HG02885 (cell line): ENCODE results near the gene JDP2.

Experiments used
- ATAC-seq: cut with Tn5 transposase; IDR thresholded peaks from one replicate; pipeline ENCODE4 v1.9.1; 2021; ENCODE audit warnings: mild to moderate bottlenecking; ENCODE audit not compliant: unreplicated experiment, poor library complexity

The JDP2 gene

DNA sequence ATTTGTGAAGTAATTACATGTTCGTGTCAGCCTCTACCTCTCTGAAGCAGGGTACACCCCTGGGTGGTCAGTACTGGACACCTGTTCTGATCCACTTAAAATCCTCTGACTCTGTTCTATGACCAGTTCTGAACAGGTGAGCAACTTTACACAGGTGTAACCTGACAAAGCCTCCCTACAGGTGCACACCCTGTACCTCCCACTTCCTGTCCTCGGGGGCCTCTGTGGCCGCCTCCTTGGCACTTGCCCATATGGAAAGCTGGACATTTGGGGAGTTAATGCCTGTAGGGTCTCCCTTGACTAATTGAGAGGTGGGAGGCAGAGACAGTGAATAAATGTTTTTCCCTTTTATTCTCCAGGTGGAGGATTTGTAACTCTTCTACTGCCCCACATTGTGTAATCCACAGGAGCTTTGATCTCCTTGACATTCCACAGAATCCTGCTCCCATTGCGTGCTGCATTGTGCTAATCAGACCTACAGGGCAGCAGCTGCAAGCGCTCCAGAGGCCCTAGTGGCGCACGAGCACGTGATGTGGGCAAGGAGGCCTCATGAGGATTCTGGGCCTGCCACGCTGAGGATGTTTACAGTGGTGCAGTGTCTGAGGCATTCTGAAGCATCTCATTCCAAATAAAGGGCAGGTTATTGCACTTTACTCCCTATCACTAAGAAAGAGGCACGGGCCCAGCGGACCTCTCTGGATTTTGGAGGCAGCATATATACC is 48.6 kb downstream of the JDP2 start:
- ATAC-seq, result no peak

DNA sequence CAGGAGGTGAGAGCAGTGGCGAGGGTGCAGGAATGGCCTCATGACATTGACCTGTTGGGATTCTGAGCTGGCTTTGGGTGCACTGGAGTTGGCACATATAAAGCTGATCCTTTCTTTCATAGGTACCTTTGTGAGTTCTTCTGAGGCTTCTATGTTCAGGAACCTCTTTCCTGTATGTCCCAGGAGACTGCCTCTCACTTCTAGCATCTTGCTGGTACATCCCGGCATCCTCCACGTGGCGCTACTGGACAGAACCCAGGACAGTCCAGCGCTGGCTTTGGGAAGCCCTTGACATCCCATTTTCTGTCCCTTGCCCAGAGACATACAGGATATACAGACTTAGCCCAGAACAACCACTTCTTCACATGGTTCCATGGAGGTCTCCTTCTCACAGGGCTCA is 50.1 kb downstream of the JDP2 start:
- ATAC-seq, result no peak

DNA sequence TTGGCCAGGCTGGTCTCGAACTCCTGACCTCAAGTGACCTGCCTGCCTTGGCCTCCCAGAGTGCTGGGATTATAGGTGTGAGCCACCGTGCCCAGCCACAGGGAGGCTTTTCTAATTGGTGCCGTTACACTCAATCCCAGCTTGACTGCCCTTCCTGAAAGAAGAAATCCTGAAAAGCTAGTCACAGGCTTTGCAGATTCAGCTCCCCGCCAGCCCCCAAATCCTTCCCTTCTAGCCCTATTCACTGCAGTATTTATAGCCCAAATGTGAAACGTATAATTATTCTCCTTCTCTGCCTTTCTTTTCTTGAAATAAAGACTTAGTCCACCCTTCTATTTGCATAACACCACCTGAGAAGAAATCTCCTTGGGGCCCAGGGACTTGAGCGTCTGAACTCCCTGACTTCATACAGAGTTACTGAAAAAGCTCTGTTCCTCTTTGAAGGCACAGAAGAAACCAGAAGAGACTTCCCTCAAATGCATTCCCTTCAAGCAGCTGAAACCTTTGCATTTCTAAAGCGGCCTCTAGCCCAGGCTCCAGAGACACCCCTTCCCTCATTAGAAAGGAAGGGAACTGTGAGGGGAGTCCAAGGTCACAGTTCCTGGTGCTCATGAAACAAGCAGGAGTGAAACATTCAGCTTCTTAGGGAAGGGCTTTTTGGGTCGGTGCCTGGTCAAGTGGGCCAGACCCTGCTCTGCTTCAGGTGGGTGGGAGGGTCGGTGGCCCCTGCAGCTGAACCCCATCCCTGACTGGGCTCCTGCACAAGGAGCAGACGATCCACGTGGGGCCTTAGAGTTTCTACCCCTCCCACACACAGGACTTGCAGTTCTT is 52.2 kb downstream of the JDP2 start:
- peak; percentile 80 for ATAC-seq

DNA sequence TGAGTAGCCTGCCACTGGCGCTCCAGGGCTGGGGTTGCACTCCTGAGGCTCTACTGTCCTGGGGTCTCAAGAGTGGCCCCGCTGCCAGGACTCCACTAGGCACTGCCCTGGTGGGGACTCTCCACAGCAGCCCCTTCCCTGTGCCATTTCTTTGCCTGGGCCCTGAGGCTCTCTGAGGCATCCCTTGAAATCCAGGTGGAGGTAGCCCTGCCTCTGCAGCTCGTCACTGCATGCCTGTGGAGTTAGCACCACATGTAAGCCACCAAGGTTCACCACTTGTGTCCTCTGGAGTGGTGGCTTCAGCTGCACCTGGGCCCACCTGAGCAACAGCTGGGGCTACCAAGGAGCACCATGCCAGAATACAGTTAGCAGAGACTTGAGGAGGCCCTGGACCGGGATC is 54.5 kb downstream of the JDP2 start:
- no peak for ATAC-seq

DNA sequence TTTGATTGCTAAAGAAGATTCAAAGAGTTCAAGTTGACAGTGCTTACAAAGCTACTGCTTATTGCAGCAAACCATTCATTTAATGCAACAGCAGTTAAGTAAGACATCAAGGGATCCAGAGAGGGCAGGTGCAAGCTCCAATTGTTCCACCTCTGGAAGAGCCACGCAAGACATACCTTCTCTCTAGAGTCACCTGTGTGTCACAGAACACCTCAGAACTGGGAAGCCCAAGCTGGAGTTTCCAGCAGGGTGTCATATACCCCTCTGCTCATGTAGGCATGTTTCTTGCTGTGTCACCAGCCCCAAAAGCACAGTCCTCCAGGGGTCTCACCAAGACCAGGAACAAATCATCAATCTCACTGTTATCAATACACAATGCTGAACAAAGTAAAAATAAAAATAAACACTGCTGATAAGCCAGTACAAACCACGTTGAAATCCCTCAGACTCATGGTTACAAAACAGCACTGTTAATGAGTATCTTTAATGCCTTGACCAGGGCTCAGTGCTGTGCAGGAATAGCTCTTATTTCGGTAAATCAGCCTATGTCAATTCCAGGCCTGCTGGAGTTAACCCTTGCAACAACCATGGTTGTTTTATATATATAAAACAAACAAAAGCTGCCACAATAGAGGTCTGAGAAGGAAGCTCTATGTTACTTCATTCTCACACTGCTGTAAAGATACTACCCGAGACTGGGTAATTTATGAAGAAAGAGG is 57.0 kb downstream of the JDP2 start:
- no peak for ATAC-seq

DNA sequence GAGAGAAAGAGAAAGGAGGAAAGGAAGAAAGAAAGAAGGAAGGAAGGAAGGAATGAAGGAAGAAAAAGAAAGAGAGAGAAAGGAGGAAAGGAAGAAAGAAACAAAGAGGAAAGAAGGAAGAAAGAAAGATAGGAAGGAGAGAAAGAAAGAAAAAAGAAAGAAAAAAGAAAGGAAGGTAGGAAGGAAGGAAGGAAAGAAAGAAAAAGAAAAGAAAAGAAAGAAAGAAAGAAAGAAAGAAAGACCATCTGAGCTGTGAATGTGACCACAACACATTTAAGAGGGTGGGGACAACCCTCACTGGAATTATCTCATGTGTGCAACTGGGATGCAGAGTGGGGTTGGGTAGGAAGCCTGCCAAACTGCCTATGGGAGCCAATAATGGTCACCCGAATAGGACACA is 58.5 kb downstream of the JDP2 start:
- ATAC-seq, result no peak

DNA sequence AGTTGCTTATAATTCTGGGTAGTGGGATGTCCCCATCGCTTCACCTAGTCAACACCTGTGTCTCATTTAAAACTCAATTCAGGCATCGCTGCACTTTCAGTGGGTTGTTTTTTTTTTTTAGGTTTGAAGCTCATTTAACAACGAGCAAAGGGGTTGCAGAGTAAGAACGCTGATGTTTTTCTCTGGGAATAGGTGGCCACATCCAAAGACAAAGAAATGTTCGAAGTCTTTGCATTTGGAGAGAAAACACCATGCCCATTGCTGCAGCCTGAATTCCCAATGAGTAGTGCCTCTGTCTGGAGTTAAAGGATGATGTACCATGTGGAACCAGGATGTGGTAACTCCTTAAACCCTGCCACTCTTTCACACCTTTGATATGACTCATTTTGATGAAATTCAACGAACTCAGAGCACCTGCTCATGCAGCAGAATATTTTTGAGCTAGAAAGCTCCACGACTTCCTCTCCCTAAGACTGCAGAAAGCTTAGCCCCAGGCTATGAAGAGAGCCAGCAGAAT is 59.4 kb downstream of the JDP2 start:
- ATAC-seq, result peak; percentile 67

DNA sequence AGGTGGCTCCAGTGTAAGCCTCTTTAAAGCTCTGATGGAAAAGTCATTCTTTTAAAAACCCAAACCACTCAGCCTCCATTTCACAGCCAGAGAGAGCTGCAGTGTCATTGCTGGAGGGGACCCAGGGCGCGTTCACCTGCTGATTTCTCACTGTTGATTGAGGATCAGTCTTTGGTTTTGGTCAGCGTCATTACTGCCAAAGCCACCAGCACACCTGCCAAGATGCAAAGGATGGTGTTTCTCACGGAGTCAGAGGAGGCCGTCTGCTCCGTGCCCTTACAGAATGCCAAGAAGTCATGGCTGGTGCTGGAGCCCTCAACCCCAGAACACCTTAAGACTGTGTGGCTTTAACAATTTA is 61.6 kb downstream of the JDP2 start:
- ATAC-seq, result no peak

DNA sequence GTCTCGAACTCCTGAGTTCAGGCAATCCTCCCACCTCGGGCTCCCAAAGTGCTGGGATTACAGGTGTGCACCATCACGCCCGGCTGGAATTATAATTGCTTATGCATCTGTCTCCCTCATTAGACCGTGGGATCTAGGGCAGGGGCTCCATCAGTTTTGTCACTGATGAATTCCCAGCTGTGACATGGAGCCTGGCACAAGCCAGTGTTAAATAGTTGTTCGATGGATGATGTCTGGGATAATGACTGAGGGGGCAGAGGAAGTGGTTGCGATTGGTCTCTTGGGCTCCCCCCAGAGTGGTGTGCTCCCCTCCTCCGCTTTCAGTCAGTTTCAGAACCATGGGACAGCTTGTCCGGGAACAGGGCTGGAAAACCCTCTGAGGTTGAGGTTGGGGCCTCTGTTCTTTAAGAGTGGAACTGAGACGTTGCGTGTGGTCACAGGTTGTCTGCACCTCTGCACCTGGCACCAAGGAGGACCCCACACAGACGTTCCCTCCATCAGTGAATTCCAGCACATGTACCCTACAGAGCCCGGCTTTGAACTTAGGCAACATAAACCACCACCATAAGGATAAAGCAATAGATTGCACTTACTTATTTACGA is 63.7 kb downstream of the JDP2 start:
- no peak for ATAC-seq

DNA sequence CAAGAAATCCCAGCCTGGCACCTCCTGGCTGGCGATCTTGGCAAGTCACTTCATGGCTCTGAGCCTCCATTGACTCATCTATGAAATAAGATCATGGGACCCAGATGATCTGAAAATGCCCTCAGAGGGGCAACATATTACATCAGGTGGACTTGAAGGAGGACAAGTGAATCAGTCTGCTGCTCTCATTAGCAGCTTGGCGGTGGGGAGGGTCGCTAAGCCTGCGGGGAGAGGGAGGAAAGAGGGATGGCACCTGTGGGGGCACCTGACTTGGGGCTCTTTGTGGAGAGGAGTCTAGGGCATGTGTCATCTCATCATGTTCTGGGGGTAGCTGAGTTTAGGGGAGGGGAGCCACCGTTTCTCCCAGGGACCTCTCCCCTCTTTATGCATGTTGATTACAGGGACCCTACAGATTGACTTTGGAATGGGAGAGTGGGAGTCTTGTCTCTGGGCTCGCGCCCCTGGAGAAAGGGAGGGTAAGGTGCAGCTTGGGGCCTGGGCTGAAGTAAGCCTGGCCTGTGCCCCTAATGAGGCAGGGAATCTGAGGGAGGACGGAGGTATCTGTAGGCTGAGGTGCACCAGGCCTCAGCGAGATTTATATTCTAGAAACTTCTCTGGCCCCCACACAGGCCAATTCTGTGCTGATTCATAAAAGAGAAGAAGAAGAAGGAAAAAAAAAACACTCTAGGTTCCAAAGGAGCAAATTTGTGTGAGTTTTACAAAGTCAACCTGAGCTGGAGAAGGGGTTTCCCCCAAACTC is 65.2 kb downstream of the JDP2 start:
- ATAC-seq, result no peak

DNA sequence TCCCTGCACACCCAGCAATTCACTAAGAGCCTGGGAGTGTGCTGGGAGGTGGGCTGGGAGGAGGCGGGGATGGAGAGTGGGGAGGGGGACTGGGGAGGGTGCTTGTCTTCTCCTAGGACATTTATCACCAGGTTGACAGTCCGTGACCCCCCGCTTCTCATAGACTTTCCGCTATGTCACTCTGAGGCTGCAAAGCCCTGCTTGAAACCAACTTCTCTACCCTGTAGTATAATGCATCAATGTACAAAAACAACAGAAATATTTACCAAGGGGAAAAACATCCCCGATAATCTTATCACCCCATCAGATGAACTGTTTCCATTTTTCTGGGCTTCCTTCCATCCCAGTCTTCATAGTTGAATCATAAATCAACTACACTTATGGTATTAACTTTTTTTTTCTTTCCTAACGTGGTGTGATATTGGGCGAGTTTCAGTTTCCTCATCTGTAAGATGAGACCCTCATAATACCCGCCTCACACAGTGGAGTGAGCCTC is 65.8 kb downstream of the JDP2 start:
- no peak for ATAC-seq

DNA sequence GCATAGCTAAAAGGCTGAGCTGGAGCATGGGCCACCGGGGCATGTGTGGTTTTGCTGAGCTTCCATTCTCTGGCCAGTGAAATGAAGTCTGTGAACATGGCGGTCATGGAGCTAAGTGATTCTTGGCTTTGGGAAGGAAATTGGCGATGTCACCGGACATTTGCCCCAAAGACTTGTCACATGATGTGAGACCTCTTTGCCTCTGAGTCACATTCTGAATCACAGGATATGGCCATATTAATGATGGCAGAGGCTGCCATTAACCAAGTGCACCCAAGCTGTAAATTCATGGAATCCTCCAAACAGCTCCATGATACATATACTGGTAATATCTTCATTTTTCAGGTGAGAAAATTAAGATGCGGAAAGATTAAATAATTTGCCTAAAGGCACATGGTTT is 67.1 kb downstream of the JDP2 start:
- no peak for ATAC-seq

DNA sequence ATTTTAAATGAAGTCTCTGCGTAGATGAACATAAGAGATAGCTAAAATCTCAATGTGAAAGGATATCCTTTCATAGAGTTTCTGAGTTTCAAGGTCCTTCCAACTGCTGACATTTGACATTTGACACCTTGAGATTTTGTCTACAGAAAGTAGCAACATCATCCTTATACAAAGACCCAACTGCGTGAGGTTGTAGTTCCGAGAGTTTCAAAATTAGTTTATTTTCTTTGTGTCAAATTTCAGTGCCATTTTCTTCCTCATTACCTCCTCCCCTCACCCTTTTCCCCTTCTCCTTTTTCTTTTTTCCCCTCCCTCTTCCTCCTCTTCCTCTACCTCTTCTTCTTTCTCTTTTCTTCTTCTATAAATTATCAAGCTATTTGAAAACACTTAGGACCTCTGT is 67.6 kb downstream of the JDP2 start:
- no peak for ATAC-seq

DNA sequence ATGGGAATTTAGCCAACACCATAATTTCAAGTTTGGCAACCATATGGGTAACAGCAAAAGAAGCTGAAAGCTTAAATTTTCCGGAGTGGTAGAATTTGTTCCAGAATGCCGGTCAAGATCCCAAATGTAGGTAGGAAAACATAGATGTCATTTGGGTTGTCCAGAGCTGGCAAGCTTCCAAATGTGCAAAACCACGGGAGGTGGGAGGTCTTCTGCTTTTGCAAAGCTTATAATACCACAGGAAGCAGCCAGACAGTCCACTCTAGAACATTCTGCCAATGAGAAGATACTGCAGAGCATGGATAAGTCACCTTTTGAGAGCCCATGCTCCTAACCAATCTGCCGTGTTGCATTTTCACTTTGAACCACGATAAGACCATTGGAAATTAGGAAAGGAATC is 68.1 kb downstream of the JDP2 start:
- ATAC-seq, result no peak

DNA sequence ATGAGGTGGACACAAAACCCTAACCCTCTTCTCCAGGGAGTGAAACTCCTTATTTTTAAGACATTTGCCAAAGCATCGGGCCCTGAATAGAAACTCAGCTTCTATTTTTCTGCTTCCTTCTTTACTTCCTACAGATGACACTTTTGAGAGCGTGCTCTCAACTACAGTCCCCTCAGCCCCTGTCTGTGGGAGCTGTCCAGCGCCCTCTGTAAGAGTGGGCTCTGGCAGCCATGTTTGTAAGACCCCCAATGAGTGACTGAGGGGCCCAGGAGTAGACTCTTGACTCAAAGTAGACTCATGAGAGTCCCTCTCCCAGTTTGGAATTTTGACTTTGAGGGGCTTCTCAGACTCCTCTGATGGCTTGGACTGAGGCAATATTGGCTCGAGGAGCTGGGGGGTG is 68.9 kb downstream of the JDP2 start:
- ATAC-seq, result no peak

DNA sequence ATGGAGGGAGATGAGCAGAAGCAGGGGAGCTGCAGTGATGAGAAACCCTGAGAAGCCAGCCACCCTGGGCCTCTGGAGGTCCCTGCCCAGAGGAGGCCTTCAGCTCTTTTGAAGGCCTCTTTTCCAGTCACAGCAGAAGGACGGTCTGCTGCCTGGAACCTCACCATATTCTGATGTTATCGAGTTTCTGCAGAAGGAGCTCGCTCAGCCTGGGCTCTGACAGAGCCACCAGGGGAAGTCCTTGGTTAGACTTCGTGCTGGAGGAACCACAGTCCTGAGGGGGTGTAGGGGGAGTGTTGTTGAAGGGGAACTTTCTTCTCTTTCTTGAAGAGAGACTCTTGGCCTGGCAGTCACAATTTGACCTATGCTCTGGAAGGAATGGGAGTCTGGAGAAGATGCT is 69.4 kb downstream of the JDP2 start:
- peak; percentile 45 for ATAC-seq

DNA sequence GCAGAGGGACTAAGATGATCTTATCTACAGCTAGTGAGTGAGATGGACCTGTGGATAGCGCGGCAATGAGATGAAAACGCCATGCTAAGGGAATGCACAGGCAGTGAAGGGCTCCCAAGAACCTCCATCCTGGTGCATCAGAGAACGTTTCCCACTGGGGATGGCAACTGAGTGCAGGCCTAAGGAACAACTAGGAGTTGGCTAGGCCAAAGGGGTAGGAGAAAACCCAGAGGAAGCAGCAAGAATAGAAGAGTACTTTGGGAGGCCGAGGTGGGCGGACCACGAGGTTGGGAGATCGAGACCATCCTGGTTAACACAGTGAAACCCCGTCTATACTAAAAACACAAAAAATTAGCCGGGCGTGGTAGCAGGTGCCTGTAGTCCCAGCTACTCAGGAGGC is 69.9 kb downstream of the JDP2 start:
- ATAC-seq, result peak; percentile 4

DNA sequence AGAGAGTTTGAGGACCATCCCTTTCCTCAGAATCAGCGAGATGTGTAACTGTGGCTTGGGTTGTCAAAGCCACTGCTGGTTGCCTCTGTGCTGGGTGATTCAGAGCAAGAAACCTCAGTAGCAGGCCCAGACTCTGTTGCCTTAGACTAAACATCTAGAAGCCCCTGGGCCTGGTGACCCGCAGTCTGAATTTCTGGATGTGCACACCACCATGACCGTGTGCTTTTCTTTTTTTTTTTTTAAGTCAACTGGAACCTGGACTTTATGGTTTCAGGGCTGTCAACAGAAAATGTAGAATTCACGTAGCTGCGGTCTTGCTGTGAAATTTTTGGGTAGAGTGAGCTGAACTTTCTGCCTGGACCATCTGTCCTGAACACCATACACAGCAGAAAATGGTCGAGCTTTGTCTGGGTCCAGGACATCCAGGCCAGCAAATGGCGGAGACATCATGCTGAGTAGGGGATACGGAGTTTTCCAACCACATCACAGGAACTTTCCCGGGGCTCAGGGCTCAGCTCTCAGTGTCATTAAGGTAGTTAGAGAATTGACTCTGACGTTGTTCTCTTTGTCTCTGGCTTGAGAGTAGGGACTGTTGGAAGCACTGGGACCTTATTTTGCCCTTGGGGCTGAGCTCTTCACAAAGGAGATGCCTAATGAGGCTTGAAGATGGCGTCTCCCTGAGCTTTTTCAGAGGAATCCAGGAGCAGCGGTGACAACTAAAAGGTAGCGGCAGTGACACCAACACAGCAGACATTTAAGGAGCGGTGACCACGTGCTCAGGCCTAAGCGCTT is 71.5 kb downstream of the JDP2 start:
- peak; percentile 67 for ATAC-seq

DNA sequence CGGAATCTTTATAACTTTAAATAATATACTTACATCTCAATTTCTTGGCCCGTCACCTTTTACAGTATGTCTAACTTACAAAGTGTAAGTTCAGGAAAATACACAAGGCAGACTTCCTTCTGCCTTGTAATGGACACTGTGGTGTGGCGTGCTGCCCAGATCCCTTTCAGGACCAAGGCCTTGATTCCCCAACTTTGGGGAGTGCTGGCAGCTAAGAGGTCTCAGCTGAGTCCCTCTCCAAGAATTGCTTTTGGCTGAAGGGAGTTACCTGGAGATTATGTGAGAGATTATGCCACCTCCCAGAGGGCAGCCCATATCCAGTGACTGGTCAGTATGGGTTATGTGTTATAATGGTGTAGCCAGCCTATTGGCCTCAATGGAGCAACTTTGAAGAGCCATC is 73.3 kb downstream of the JDP2 start:
- no peak for ATAC-seq
